ENCODE measurements around the gene BCL2L14. TPM values are rescaled to one million over a fixed set of nuclear protein-coding genes. Genes with fewer than 3 reads are reported as not detected.

The BCL2L14 gene
- total RNA-seq, 1 experiment from 2014 or later, result not detected

GRCh38 chr12:12064596-12064995 is 6.1 kb upstream of the BCL2L14 start:
- Histone ChIP-seq H3K9me3 (ENCODE audit: control insufficient read depth, insufficient read depth, low read depth, low read length) (no peaks in the 10 kb centered on the region), H3K4me3 (ENCODE audit: low read depth in 2 of 2, low read length in 2 of 2) (no peak overlapping the region), H3K36me3 (ENCODE audit: control insufficient read depth, insufficient read depth, low read length) (no peaks in the 10 kb centered on the region), H3K27me3 (ENCODE audit: control insufficient read depth, insufficient read depth, low read length) (no peaks in the 10 kb centered on the region; the same call in 1 of the 2 replicates), H3K4me1 (ENCODE audit: control insufficient read depth, insufficient read depth, low read length) (no peaks in the 10 kb centered on the region), H3K27ac (ENCODE audit: low read length) (no peak overlapping the region)
- ChIA-PET POLR2A (no interaction called here), CTCF (no interaction called here)
- intact Hi-C loops (cut with micrococcal nuclease; ENCODE audit: unreplicated experiment) (no loop called here), in situ Hi-C loops (cut with HindIII; ENCODE audit: low pct_unique_long_range_greater_than_20kb, low sequenced_read_pairs) (no loop called here)
- BruUV-seq (replicated peaks), result no TSS peak
- ATAC-seq (no peak), DNase-seq (ENCODE audit: low read depth, low spot score) (no peak)
- no peak for TF ChIP-seq CTCF (IDR thresholded peaks at IDR 0.05)
- no peak for TF ChIP-seq SIN3A (IDR thresholded peaks at IDR 0.05; ENCODE audit: borderline replicate concordance, insufficient read depth, low read depth, low read length)
- TF ChIP-seq REST (IDR thresholded peaks at IDR 0.05; ENCODE audit: insufficient read depth in 1 of 2, low read depth in 2 of 2, low read length in 1 of 2), result no peak
- no peak for TF ChIP-seq POLR2AphosphoS5 (IDR thresholded peaks at IDR 0.05; ENCODE audit: low read depth, low read length)
- no peak for TF ChIP-seq TCF7L2 (IDR thresholded peaks at IDR 0.05; ENCODE audit: low read depth, low read length)

GRCh38 chr12:12068751-12069150 is 2.0 kb upstream of the BCL2L14 start:
- intact Hi-C loops (cut with micrococcal nuclease; ENCODE audit: unreplicated experiment) (no loop called here), in situ Hi-C loops (cut with HindIII; ENCODE audit: low pct_unique_long_range_greater_than_20kb, low sequenced_read_pairs) (no loop called here)
- POLR2A ChIA-PET, result no interaction called here
- no peaks in the 10 kb centered on the region for H3K9me3 ChIP-seq (ENCODE audit: control insufficient read depth, insufficient read depth, low read depth, low read length)
- DNase-seq (ENCODE audit: low read depth, low spot score), result no peak
- H3K4me1 ChIP-seq (ENCODE audit: control insufficient read depth, insufficient read depth, low read length), result no peaks in the 10 kb centered on the region; the same call in 1 of the 2 replicates
- H3K27ac ChIP-seq (ENCODE audit: low read length), result no peak overlapping the region
- no peak for TF ChIP-seq POLR2AphosphoS5 (IDR thresholded peaks at IDR 0.05; ENCODE audit: low read depth, low read length)
- TF ChIP-seq CTCF (IDR thresholded peaks at IDR 0.05), result no peak
- no peak for TF ChIP-seq SIN3A (IDR thresholded peaks at IDR 0.05; ENCODE audit: borderline replicate concordance, insufficient read depth, low read depth, low read length)
- TF ChIP-seq REST (IDR thresholded peaks at IDR 0.05; ENCODE audit: insufficient read depth in 1 of 2, low read depth in 2 of 2, low read length in 1 of 2), result no peak
- TF ChIP-seq TCF7L2 (IDR thresholded peaks at IDR 0.05; ENCODE audit: low read depth, low read length), result no peak
- CTCF ChIA-PET, result no interaction called here
- no peaks in the 10 kb centered on the region for H3K36me3 ChIP-seq (ENCODE audit: control insufficient read depth, insufficient read depth, low read length)
- H3K27me3 ChIP-seq (ENCODE audit: control insufficient read depth, insufficient read depth, low read length), result no peaks in the 10 kb centered on the region; the same call in 1 of the 2 replicates
- H3K4me3 ChIP-seq (ENCODE audit: low read depth in 2 of 2, low read length in 2 of 2), result no peak overlapping the region
- no peak for ATAC-seq
- BruUV-seq (replicated peaks), result no TSS peak

Measured in Panc1 (cell line).